GM21723 (cell line): ENCODE data around the gene VPS33A.

ENCODE experiments used
- ATAC-seq: cut with Tn5 transposase; IDR thresholded peaks from one replicate; pipeline ENCODE4 v1.9.1; 2021; ENCODE audit warnings: mild to moderate bottlenecking, moderate library complexity; ENCODE audit not compliant: unreplicated experiment

The VPS33A gene

DNA sequence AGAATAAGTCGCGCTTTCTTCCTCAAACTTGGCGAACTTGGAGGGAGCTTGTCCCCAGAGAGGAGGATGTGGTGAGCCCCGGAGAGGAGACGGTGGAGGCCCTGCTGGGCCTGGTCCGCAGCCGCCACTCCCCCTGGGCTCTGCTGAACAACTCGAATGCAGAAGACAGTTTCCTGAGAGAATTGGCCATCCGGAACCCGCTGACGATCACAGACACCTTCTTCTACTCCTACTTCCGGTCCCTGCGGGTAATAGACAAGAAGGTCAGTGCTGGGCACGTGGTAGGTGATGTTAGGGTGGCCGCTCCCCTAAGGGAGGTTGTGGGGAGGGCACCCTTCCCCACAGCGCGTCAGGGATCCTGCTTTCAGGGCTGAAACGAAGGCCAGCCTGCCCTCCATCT is 81.8 kb downstream of the VPS33A start:
- ATAC-seq, result no peak

DNA sequence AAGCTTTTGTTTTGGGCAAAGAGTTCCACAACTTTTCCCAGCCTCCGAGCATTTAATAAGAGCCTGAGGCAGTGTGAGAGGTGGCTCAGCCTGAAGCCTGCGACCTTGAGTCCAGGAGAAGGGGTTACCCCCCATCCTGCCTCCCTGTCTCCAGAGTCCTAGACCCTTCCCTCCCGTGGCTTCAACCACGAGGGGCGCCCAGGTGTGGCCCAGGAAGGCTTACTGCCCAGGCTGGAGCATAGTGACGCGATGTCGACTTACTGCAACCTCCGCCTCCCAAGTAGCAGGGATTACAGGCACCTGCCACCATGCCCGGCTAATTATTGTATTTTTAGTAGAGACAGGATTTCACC is 82.7 kb downstream of the VPS33A start:
- ATAC-seq, result no peak

DNA sequence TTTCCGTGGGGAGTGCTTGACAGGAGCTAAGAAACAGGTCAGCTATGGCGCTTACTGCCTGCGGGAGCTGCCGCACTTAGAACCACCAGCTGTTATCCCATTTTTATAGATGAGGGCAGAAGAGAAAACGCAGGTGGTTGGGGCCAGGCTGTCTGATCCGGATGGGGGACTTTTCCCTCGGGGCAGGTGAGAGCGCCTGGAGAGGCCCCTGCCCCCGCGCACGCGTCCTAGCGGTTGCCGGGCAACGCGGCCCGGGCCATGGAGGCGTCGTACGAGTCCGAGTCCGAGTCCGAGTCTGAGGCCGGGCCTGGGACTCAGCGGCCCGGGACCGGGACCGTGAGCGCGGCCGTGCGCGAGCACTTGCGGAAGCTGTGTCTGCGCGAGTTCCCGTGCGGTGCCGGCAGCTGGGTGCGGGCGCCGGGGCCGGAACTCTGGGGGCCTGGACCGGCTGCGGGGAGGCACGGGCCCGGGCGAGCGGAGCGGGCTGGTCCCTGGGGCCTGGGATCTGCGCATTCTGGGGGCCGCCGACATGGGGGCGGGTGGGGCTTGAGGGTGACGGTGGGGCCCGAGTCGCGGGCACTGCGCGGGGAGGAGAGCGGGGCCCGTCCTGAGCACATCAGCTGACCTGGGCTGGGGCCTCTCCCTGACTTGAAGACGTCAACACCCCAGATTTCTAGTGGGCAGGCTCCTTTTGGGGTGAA is 83.3 kb downstream of the VPS33A start, which contains the start of gene LRRC43:
TSS of gene LRRC43 (plus strand) at position 237 of the 701 bp plus-strand sequence. CDS start at position 259, 22 bp downstream.
- no peak for ATAC-seq
